GM19452 (cell line): Measurements from ENCODE around the gene RAB27B.
"Not testable (repeated sequence)": the region's sequence is repeated elsewhere in the genome, so short reads cannot be mapped to it uniquely, and the experiment has no call there.

Experiments
- ATAC-seq: cut with Tn5 transposase; IDR thresholded peaks from one replicate; pipeline ENCODE4 v1.9.1; 2021; ENCODE audit not compliant: unreplicated experiment

Gene RAB27B, protein sequence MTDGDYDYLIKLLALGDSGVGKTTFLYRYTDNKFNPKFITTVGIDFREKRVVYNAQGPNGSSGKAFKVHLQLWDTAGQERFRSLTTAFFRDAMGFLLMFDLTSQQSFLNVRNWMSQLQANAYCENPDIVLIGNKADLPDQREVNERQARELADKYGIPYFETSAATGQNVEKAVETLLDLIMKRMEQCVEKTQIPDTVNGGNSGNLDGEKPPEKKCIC

GRCh38 chr18:54828281-54828881 lies at the start of gene RAB27B:
Gene RAB27B, plus strand, starts transcription at chr18:54828477. Its CDS starts 49,109 bp downstream, at chr18:54877586.
- no peak for ATAC-seq

- no peak for ATAC-seq
These were observed 47.9 kb upstream of the RAB27B start for GRCh38 chr18:54780285-54780861.

GRCh38 chr18:54780970-54781369 lies 47.3 kb upstream of the RAB27B start:
- no peak for ATAC-seq

- no peak for ATAC-seq
These were observed 45.1 kb upstream of the RAB27B start for GRCh38 chr18:54783139-54783538.

DNA sequence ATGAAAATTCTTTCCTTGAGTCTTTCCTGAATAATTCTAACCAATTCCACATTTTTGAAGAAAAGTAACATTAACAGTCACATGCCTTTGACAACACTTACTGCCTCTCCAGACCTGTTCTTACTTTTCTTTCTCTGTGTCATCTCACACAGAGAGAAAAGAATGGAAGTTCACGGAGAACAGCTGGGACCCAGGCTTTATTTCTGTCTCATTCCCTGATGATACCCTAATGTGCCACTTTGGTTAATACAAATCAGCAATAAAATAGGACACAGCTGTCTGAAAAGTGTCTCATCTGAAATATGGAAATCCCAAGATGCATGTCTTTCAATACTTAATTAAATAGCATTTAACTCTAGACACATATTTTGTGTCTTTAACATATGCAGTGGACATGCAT lies 42.1 kb upstream of the RAB27B start:
- no peak for ATAC-seq

DNA sequence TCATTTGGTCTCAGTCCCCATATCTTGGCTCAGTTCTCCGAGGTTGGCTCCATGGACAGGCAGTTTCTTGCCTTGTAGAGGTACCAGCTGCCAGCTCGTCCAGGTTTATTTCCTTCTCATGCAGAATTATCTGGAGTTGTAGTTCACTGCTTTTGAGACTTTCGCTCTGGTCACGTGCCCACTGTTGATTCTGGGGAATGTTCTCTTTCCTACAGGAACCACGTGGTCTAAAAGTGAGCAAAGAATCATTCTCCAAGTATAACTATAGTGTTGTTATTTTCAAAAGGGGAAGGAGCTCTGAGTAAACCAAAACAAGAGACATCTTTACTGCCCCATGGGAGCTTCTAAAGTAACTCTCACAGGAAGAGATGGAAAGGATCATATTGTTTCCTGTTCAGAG lies 41.2 kb upstream of the RAB27B start:
- ATAC-seq: no peak

- no peak for ATAC-seq
These were observed 40.7 kb upstream of the RAB27B start for GRCh38 chr18:54787616-54788015.

GRCh38 chr18:54790109-54790508 lies 38.2 kb upstream of the RAB27B start:
- ATAC-seq: no peak

DNA sequence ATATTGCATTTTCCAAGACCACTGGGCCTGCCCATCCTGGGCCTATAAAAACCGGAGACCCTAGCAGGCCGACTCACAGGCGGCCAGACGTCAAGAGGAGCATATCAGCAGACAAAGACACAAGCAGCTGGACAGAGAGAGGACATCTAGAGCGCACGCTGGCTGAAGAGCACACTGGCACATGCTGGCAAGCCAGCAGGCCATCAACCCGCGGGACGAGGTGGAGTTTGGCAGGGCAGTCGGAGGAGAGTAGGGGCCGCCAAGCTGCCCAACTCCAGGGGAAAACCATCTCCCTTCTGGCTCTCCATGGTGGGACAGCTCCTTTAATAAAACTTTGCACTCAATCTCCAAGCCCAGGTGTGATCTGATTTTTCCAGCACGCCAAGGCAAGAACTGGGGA lies 36.6 kb upstream of the RAB27B start:
- ATAC-seq: no peak

DNA sequence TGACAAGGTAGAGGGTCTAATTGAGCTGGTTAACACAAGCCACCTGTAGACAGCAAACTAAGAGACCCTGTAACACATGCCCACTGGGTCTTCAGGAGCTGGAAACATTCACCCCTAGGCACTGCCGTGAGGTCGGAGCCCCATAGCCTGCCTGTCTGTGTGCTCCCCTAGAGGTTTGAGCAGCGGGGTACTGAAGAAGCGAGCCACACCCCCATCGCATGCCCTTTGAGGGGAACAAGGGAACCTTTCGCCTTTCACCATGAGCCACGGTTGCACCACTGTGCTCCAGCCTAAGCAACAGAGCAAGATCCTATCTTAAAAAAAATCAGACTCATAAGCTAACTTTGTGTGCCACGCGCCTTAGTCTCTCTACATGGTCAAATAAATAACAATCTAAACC lies 36.2 kb upstream of the RAB27B start:
- no peak for ATAC-seq

GRCh38 chr18:54794823-54795222 lies 33.5 kb upstream of the RAB27B start:
- ATAC-seq: no peak

DNA sequence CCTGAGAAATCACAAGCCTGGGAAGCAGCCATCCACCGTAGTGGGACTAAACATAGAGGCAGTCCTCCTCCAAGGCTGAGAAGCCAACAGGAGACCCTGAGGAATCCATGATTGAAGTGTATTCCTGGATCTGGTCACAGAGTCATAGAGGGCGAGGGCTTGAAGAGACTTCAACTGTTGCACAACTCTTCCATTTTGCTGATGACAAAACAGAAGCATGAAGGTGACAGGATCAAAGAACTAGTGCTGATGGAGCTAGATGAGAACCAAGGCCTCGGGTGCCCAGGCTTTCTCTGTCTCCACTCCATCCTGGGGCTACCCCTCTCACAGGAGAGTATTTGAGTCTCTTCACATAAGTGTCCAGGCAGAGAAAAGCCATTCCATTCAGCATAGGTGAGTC lies 30.1 kb upstream of the RAB27B start:
- no peak for ATAC-seq

DNA sequence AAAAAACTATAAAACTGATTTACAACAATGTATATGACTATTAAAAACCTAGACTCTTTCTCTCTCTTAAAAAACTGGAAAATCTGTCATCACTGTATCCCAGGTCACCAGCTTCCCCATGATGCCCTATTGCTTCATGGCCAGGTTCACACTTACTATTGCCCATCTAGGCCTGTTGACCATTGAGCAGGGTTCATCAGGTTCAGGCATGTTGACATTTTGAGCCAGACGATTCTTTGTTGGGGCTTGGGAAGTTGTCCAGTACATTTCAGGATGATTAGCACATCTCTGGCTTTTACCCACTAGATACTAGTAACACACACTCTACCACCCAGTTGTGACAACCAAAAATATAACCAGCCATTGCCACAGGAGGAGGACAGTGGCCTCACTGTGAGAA lies 26.9 kb upstream of the RAB27B start:
- no peak for ATAC-seq

DNA sequence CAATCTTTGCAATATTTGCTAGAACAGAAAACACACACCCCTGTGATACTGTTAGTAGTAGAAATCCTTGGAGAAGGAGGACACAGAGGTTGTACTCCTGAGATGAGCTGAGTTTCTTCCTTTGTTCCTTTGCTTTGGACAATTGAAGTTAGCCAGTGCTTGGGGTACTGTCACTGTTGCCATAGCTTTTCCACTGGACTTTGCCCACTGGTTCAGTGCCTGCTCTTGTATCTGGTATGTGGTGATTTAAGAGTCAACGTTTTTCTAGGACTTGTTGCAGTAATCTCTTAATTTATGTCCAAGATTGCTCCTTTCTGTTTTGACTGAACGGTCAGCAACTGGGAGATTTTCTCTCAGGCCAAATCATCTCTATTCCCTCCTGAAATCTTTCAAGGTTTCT lies 26.1 kb upstream of the RAB27B start:
- ATAC-seq: no peak

DNA sequence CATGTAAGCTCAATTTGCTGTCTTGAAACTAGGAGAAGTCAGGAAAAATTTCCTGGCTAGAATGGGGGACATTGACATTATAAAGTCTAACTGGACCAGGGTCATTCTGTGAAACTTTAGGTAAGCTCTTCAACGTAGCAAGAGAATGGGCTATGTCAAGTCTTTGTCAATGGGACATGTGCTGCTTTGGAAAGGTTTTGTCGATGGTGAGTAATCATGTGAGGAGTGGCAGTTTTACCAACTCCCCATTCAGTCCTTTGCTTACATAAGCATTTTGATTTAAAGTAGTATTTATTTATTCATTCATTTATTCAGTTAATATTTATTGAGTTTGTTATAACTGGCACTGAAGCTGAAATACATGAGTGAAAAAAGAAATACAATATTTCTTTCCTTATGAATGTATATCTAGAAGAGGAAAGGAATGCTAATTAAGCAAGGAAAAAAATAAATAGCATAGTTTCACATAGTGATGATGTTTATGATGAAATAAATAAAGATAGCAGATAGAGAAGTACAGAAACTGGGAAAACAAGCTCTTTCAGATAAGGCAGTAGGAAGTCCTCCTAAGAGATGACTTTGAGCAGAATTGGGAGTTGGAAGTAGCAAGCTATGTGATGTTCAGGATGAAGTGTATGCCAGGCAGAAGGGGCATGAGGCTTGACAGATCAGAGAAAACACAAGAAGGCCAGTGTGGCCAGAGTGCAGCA lies 25.4 kb upstream of the RAB27B start:
- no peak for ATAC-seq

GRCh38 chr18:54805571-54806334 lies 22.5 kb upstream of the RAB27B start:
- ATAC-seq: no peak

- ATAC-seq: no peak
These were observed 21.8 kb upstream of the RAB27B start for GRCh38 chr18:54806526-54806925.

DNA sequence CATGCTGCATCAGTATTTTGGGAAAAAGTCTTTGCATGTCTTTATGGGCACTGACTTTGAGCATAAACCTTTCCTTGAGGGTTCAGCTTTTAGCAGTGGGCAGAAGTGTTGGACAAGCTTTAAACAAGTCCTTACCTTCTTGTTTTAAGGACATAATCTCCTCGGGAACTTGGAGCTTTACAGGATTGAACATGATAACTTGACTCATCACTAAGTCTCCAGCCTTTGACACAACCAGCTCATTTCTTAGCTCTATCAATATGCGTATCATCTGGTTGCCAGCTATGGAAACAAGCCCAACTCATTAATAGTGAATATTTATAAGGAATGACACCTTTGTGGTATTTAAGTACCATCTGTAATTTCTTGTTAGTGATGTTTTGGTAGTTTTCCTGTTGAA lies 21.0 kb upstream of the RAB27B start:
- no peak for ATAC-seq

DNA sequence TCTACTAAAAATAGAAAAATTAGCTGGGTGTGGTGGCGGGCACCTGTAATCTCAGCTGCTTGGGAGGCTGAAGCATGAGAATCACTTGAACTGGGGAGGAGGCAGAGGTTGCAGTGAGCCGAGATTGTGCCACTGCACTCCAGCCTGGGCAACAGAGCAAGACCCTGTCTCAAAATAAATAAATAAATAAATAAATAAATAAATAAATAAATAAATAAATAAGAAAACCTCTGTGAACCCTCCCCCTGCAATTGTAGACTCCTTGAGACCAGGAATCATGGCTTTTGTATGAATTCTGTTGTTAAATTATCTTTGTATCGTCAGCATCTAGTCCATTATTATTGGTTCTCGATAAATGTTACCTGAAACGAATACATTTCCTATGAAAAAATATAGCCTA lies 17.6 kb upstream of the RAB27B start:
- not testable (repeated sequence) for ATAC-seq

- no peak for ATAC-seq
These were observed 15.4 kb upstream of the RAB27B start for GRCh38 chr18:54812885-54813284.

DNA sequence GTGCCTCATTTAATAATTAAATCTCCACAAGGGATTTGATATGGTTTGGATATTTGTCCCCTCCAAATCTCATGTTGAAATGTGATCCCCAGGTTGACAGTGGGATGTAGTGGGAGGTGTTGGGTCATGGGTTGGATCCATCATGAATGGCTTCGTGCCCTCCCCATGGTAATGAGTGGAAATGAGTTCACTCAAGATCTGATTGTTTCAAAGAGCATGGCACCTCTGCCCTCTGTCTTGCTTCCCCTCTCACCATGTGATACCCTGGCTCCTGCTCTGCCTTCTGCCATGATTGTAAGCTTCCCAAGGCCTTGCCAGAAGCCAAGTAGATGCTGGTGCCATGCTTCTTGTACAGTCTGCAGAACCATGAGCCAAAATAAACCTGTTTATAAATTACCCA lies 15.0 kb upstream of the RAB27B start:
- ATAC-seq: no peak
